Measurements from ENCODE around the gene RALGAPB.
"Not testable (repeated sequence)": the region's sequence is repeated elsewhere in the genome, so short reads cannot be mapped to it uniquely, and the experiment has no call there.

RALGAPB gene

DNA sequence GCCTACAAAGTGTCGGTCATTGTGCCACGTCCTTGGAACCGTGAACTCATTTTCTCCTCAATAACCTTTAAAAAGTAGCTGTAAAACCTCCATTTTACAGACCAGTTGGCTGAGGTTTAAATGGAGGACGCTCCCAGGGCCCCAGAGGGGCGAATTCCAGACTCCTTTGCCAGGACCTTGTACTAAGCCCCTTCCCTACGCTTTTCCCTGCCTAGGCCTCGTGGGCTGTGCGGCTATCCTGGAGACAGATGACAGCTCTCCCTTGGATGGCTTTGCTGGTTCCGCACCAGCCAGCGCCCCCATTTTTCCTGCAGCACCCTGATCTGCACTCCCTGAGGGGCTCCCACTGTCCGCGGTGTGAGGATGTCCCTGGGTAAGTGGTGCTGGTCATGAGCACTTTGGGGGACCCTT, 25.4 kb upstream of the RALGAPB start:
- DNase-seq = no peak

DNA sequence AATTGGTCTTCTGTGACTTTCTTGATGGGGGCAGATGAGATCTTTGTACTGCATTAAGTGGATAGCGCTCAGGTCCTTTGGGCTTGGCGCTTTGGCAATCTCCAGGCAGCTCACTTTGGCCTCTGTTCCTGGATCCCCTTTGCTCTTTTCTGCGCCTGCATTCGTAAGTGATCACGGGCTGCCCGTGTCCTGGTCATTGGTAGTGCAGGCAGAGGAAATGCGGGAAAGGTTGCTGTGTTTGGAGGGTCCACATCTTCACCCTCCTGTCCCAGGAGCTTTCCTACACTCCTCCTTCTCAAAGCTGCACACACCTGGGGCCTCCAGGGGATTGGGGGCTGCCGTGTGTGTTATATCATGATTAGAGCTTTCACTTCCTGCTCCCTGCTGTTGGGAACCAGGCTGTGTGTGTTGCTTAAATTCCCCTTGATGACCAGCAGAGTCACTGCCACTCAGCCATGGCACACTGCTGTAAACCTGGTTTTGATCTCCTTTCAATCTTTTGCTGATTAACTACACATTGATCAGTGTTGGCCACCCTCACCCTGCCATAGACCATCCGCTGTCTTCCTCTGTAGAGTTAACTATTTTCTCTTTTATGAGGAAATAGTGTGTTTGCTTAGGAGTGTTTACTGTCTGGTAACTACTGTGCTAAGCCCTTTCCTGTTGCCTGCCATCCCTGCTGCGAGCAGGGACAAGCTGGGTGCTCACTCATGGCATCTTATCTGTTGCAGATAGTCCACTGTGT, 24.5 kb upstream of the RALGAPB start:
- DNase-seq = peak in 3 of 4 experiments; percentile 30 to 39 (median 35)

DNA sequence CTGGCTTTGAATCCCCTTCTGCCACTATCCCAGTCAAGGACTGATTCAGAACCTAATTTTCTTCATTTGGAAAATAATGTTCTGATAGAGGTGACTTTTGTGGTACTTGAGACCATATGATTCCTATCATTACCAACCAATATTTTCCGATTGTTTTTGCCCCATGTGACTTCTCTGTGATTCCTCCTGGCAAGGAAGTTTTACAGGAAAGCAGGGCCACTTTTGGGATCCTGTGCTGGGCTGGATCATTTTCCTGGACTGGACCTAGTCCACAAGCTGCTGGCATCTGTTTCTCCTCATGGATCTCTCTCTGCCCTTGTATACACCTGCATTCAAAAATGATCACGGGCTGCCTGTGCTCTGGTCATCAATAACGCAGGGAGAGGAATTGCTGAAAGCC, 23.6 kb upstream of the RALGAPB start:
- DNase-seq = no peak

DNA sequence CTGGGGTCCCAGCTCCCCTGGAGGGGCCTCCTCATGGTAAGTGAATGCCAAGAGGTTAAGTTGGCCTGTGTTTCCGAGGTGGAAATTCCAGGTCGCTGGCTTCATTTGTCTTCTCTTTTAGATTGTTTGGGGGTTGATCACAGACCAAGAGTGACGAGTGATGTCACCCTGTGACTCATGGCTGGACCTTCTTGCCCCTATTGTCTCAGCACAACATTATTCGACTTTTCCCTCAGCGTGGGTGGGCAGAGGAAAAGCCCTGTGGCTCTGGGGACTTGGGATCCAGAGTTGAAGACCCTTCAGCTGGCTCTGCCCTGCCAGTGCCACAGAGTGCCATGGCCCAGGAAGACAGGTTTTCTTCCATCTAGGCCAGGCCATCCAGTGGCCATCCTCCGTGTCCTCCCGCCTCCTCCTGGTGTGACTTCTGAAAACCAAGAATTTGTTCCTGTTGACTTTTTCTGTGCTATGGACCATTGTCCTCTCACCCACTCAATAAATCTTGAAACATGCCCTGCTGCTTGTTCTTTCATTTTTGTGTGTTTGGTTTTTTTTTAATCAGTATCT, 22.1 kb upstream of the RALGAPB start:
- DNase-seq = no peak

DNA sequence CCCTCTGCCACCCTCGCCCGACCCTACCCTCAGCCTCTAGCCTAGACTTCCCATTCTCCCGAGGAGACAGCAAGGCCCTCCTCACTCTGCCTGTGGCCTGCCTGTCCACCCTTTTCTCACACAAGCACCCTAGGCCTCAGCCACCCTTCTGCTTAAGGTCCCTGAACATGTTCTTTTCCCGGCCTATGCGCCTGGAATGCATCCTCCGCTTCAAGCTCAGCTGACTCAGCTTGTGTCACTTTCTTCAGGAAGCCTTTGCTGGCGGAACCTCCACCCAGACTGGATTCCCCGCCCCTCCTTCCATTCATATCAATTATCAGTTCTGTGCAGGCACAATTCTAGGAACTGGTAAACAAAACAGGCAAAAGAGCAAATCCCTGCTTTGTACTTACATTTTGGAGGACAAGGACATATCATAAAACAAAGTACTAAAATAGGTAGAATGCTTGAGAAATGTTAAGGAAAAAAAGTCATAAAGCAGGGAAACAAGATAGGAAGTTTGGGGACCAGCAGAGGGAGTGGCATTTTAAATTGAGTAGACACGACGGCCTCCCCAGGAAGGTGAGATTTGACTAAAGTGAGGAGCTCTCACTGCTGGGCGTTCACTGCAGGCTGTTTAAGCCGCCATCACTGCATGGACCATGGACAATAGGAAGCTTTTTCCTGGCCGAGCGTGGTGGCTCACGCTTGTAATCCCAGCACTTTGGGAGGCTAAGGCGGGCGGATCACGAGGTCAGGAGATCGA, 19.6 kb upstream of the RALGAPB start:
- DNase-seq = no peak

DNA sequence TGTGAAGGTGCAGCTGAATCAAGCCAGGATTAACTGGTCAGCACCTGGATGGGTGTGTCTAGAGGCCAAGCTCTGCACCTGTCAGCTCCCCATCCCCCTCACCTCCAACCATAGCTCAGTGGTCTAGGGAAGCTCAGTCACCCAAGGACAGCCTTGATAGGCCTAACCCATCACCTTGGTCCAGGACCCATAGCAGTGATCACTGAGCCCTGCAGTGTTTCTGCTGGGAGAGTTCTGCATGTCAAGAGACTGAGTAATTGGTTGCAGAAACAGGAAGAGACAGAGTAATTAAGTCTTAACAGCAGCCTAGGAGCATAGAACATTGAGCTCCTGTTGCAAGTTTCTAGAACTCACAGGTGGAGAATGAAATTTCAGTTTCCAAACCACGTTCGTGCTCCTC, 18.7 kb upstream of the RALGAPB start:
- DNase-seq = no peak

DNA sequence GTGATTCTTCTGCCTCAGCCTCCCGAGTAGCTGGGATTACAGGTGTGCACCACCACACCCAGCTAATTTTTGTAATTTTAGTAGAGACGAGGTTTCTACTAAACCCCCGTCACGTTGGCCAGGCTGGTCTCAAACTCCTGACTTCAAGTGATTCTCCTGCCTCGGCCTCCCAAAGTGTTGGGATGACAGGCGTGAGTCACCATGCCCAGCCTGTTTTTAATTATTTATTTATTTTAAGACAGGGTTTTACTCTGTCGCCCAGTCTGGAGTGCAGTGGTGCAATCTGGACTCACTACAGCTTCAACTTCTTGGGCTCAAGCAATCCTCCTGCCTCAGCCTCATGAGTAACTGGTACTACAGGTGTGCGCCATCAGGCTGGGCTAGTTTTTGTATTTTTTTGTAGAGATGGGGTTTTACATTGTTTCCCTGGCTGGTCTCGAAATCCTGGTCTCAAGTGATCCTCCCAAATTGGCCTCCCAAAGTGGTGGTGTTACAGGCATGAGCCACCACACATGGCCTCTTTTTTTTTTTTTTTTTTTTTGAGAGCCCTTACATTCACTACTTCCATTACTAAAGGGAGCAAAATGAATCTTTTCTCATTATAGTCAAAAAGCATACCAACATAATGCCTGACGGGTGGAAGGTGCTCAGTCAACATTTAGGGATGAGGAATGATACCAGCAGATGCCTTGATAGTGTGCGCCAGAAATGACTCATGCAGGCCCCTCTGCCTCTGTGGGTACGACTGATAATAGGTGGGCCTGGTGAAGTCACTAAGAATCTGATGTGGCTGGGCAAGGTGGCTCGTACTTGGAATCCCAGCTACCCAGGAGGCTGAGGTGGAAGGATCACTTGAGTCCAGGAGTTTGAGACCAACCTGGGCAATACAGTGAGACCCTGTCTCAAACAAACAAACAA, 17.8 kb upstream of the RALGAPB start:
- no peak for DNase-seq

DNA sequence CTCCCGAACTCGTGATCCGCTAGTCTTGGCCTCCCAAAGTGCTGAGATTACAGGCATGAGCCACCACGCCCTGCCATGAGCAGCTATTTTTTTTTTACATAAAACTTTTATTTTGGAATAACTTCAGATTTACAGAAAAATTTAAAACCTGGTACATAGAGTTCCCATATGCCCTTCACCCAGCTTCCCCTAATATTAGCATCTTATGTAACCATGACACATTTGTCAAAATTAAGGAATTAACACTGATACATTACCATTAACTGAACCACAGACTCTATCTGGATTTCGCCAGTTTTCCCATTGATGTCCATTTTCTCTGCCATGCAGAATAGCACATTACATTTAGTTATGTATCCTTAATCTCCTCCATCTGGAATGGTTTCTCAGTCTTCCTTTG, 14.3 kb upstream of the RALGAPB start:
- DNase-seq = no peak

DNA sequence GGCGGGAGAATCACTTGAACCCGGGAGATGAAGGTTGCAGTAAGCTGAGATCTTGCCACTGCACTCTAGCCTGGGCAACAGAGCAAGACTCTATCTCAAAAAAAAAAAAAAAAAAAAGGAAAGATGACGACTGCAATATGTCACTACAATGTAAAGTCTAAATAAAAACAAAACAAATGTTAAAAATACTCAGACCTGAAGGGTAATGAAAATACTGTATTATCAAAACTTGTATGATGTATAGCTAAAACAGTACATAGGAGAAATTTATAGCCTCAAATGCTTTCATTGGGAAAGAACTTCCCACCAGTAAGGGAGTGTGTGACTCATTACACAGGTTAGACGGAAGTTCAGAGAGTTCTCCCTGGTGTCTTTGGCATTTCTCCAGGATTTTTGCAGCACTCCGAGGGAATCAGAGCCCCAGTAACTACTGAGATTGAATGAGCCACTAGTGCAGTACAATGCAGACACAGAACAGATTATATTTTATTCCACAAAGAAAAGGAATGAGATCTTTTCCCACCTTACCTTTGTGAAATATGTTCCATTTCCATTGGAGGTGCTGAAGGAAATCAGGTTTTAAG, 12.5 kb upstream of the RALGAPB start:
- peak in 3 of 4 experiments; percentile 20 to 55 (median 54) for DNase-seq

DNA sequence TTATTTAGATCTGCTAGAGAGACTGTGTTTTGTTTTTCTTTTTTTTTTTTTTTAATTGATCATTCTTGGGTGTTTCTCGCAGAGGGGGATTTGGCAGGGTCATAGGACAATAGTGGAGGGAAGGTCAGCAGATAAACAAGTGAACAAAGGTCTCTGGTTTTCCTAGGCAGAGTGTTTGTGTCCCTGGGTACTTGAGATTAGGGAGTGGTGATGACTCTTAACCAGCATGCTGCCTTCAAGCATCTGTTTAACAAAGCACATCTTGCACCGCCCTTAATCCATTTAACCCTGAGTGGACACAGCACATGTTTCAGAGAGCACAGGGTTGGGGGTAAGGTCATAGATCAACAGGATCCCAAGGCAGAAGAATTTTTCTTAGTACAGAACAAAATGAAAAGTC, 12.0 kb upstream of the RALGAPB start:
- DNase-seq = not testable (repeated sequence)

DNA sequence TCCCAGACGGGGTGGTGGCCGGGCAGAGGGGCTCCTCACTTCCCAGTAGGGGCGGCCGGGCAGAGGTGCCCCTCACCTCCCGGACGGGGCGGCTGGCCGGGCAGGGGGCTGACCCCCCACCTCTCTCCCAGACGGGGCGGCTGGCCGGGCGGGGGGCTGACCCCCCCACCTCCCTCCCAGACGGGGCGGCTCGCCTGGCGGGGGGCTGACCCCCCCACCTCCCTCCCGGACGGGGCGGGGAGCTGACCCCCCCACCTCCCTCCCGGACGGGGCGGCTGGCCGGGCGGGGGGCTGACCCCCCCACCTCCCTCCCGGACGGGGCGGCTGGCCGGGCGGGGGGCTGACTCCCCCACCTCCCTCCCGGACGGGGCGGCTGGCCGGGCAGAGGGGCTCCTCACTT, 11.5 kb upstream of the RALGAPB start:
- not testable (repeated sequence) for DNase-seq

DNA sequence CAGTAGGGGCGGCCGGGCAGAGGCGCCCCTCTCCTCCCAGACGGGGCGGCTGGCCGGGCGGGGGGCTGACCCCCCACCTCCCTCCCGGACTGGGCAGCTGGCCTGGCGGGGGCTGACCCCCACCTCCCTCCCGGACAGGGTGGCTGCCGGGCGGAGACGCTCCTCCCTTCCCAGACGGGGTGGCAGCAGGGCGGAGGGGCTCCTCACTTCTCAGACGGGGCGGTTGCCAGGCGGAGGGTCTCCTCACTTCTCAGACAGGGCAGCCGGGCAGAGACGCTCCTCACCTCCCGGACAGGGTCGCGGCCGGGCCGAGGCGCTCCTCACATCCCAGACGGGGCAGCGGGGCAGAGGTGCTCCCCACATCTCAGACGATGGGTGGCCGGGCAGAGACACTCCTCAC, 11.1 kb upstream of the RALGAPB start:
- DNase-seq = not testable (repeated sequence)

DNA sequence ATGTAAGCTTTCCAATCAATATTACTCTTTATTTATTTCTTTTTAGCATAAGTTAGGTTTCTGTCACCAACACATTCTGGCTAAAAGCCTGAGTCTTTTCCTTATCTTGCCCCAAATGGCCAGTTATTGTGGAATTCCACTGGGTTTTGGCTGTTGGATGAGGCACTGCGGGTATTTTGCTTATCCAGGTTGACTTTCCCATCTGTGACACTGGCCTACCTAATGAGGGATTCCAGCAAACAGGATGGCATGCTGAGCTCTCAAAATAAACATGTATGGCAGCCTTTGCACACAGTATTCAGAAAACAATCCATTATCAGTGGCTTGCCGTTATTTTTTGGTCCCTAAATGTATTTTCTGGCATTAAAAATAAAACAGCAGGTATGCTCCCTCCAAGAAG, 6.5 kb upstream of the RALGAPB start:
- DNase-seq = no peak

DNA sequence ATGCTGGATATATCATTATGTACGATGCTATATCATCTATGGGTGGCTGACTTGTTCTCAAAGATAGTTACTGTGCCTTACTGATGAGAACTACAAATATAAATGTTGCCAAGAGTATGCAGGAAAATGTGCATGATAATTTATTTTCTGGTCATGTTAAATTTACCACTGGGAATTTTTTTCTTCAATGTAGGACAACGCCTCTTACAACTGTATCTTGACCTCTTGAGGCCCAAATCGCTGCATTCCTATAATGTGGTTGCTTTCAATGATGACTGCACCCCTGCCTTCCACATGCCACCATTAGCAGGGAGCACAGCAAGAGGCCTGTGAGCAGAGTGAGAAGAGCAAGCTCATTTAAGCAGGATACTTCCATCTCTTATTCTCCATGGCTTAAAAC, 5.7 kb upstream of the RALGAPB start:
- DNase-seq = no peak

DNA sequence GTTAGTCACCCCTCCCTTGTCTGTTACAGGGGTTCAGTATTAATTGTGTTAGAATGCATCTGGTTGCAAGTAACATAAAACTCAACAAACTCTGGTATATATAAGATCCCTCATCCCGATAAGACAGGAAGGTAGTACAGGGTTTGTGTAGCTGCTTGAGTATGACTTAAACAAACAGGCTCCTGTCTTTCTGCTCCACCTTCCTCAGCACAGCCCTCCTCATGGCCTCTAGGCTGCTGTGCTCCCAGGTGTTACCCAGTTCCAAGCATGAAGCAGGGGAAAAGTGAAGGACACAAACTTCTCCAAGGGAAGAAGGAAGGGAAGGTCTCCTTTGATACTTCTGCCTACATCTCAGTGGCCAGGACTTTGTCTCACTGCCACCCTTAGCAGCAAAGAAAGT, 1.4 kb upstream of the RALGAPB start:
- DNase-seq = no peak

DNA sequence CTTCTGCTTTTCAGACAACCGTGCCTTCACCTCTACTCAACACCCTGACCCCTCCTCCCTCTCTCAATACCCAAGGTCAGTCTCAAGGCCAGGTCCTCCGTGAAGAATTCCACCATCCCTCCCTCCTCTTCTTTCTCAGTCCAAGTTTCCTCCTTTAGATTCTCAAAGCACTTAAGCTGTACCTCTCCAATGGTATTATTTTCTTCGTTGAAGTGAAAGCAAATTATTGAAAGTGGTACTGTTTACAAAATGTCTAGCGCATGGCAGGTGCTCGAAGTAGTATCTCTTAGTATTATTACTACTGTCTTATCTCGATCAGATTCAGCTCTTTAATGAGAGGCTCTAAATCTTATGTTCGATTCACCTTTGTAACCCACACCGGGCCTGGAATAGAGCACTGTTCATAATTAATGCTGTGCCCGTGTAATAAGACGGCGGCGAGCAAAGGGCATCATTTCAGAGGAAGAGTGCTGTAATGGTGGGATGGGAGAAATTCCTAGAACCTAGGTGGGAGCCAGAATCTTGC, 593 bp upstream of the RALGAPB start:
- no peak for DNase-seq

DNA sequence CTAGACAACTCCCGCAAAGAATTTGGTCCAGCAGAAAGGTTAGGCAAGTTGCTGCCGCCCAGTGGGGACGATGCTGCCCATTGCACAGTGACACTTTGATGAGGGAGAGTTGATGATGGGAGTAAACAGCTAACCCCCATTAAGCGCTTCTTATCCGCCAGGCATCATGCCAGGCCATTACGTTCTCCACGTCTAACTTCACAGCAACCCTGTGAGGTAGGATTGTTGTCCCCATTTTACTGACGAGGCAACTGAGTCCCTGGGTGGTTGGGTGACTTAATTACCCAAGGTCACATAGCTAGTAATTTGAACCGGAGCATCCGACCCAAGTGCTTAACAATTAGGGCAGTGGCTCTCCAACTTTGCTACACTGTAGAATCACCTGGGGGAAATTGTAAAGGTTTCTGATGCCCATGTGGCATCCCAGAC, 738 bp downstream of the RALGAPB start:
- no peak for DNase-seq

DNA sequence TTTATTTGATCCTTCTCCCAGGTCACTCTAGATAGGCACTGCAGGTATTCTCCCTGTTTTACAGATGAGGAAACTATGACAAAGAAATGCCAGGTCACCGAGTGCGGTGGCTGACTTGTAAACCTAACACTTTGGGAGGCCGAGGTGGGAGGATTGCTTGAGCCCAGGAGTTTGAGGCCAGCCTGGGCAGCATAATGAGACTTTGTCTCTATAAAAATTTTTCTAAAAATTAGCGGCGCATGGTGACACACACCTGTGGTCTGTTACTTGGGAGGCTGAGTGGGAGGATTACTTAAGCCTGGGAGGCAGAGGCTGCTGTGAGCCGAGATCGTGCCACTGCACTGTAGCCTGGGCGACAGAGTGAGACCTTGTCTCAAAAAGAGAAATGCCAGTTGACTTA, 5.1 kb downstream of the RALGAPB start:
- DNase-seq = no peak

DNA sequence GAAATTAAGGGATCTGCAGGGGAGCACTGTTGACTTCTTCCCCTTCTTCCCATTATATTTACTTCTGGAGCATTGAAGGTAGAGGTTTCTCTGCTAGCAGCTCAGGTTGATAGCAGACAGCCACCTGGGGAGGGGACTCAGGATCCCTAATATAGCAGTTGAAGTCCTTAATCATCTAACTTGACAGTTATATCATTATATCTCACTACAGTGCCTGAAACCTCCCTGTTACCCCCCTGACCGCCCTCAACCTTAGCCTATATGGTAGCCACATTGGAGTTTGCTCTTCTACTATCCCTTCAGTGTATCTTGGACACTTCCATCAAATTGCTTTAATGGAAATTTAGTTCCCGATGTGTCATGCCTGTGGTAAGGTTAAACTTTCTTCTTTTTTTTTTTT, 7.0 kb downstream of the RALGAPB start:
- no peak for DNase-seq

DNA sequence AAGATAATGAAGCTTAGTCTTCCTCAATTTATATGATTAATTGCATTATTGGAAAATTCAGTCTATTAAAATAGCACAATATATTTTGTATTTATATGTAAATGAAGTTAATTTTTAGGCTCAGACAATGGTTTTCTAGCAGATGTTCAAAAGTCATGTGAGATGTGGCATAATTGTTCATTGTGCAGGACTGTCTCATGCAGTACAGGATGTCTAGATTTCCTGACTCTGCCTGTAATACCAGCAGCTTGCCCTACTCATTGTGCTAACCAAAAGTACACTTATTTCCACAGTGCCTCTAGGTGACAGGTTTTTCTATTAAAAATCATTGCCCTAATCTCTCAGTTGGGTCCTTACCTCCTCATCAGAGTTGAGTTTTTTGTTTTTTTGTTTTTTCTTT, 12.4 kb downstream of the RALGAPB start:
- no peak for DNase-seq

DNA sequence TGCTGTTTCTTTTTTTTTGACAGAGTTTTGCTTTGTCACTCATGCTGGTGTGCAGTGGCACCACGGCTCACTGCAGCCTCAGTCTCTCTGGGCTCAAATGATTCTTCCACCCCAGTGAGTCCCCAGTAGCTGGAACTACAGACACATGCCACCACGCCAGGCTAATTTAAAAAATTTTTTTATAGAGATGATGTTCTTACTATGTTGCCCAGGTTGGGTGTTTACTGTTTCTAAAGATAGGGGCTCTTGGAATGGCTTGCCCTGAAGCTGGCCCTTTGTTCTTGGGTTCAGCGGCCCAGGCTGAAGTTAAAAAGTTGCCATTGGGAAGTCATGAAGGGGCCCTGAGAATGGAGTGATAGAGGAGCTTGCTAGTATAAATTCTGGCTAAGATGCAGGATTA, 16.5 kb downstream of the RALGAPB start:
- no peak for DNase-seq

DNA sequence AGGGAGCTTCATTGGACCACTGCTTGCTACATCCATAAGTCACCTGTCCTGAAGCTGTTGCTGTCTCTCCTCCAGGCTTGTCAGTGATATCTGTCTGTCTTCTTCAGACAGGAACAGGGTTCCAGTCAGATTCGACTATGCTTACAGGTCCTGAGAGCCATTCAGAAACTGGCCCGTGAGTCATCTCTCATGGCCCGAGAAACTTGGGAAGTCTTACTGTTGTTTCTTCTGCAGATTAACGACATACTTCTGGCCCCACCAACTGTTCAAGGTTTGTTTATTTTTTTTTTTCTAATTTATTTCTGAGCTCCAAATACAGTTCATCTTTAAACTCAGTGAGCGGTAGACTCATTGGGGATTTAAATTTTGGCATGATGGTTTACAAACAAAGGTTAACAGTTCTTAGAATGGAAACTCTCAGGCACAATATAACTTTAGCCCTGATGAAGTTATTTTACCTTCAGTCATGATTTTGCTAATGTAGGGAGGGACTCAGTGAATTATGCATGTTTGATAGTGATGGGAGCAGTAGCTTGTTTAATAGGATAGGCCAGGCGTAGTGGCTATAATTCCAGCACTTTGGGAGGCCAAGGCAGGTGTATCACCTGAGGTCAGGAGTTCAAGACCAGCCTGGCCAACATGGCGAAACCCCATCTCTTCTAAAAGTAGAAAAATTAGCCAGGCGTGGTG, 24.7 kb downstream of the RALGAPB start:
- no peak for DNase-seq
